ENCODE data around the gene SPTAN1.

SPTAN1 gene

DNA sequence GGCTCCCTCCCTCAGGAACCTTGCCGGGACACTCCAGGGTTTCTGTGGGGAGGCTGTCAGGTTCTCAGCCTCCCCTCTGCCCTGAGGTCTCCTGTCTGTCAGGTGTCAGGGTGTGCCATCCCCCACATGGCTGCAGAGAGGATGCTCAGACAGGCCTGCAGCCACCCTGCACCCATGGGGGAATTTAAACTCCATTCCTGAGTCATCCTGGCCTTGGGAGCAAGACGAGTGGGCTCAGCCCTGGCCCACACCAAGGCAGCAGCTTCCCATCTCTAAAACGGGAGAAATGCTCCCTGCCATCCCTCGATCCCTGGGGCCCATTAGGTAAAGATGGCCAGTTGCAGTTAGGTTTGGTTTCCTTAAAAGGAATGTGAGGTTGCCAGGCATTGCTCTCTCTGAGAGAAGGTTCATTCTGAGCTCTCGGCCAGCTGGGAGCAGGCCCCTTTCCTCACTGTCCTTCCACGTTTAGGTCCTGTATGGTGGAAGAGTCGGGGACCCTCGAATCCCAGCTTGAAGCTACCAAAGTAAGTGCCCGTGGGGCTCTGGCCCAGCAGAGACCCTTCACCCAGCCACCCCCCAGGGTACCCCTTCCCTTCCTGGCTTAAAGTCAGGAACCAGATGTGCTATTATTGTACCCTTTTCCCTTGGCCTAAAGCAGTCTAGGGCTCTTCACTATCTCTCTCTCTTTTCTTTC is 77.6 kb downstream of the SPTAN1 start:
- no peaks in the 10 kb centered on the region for H3K9me3 ChIP-seq (ENCODE audit: control insufficient read depth, low read length)
- H3K4me1 ChIP-seq (ENCODE audit: control insufficient read depth, insufficient read depth, low read length), result peaks cover 22% of the 10 kb centered on the region
- H3K4me3 ChIP-seq (ENCODE audit: low read length), result no peak overlapping the region
- no peaks in the 10 kb centered on the region for H3K27me3 ChIP-seq (ENCODE audit: control insufficient read depth, insufficient read depth, low read length)
- H3K36me3 ChIP-seq (ENCODE audit: control insufficient read depth, insufficient read depth, low read length), result peaks cover 28% of the 10 kb centered on the region
- no peak overlapping the region for H3K9ac ChIP-seq (ENCODE audit: low read length)

- no peaks in the 10 kb centered on the region for H3K9me3 ChIP-seq (ENCODE audit: control insufficient read depth, low read length)
- H3K27me3 ChIP-seq (ENCODE audit: control insufficient read depth, insufficient read depth, low read length), result no peaks in the 10 kb centered on the region
- peaks cover 25% of the 10 kb centered on the region for H3K36me3 ChIP-seq (ENCODE audit: control insufficient read depth, insufficient read depth, low read length)
- peaks cover 31% of the 10 kb centered on the region for H3K4me1 ChIP-seq (ENCODE audit: control insufficient read depth, insufficient read depth, low read length)
- H3K4me3 ChIP-seq (ENCODE audit: low read length), result no peak overlapping the region
- H3K9ac ChIP-seq (ENCODE audit: low read length), result no peak overlapping the region
These were observed 79.2 kb downstream of the SPTAN1 start for GRCh38 chr9:128631636-128632035.

DNA sequence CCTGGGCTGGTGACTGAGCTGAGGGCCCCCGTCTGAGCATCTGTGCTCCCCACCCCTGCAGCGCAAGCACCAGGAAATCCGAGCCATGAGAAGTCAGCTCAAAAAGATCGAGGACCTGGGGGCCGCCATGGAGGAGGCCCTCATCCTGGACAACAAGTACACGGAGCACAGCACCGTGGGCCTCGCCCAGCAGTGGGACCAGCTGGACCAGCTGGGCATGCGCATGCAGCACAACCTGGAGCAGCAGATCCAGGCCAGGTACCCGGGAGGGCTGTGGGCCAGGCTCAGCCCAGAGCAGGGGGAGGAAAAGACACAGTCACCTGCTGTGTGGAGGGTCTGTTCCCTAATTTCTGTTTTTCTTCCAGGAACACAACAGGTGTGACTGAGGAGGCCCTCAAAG is 79.7 kb downstream of the SPTAN1 start:
- H3K36me3 ChIP-seq (ENCODE audit: control insufficient read depth, insufficient read depth, low read length), result peaks cover 20% of the 10 kb centered on the region
- peaks cover 34% of the 10 kb centered on the region for H3K4me1 ChIP-seq (ENCODE audit: control insufficient read depth, insufficient read depth, low read length)
- no peaks in the 10 kb centered on the region for H3K9me3 ChIP-seq (ENCODE audit: control insufficient read depth, low read length)
- no peaks in the 10 kb centered on the region for H3K27me3 ChIP-seq (ENCODE audit: control insufficient read depth, insufficient read depth, low read length)
- H3K4me3 ChIP-seq (ENCODE audit: low read length), result no peak overlapping the region
- no peak overlapping the region for H3K9ac ChIP-seq (ENCODE audit: low read length)

DNA sequence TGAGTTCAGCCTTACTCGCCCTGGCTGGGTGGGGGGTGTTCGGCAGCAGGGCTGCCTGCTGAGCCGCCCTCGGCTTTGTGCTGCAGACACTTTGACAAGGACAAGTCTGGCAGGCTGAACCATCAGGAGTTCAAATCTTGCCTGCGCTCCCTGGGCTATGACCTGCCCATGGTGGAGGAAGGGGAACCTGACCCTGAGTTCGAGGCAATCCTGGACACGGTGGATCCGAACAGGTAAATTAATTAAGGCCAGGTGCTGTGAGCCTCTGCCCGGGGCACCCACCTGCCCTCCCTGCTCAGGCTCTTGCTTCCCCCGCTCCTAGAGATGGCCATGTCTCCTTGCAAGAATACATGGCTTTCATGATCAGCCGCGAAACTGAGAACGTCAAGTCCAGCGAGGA is 80.1 kb downstream of the SPTAN1 start:
- Histone ChIP-seq H3K4me1 (ENCODE audit: control insufficient read depth, insufficient read depth, low read length) (peaks cover 34% of the 10 kb centered on the region), H3K27me3 (ENCODE audit: control insufficient read depth, insufficient read depth, low read length) (no peaks in the 10 kb centered on the region), H3K36me3 (ENCODE audit: control insufficient read depth, insufficient read depth, low read length) (peaks cover 18% of the 10 kb centered on the region), H3K9ac (ENCODE audit: low read length) (no peak overlapping the region), H3K4me3 (ENCODE audit: low read length) (no peak overlapping the region), H3K9me3 (ENCODE audit: control insufficient read depth, low read length) (no peaks in the 10 kb centered on the region)

DNA sequence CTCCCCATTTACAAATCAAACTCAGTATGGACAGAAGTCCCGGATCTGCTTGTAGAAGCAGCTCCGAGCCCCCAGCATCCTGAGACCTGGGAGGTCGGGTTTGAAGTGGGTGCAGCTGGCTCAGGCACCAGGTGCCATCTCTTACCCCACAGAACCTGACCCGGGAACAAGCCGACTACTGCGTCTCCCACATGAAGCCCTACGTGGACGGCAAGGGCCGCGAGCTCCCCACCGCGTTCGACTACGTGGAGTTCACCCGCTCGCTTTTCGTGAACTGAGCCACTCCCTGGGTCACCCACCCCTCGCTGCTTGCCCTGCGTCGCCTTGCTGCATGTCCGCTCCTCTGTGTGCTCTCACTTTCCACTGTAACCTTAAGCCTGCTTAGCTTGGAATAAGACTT is 80.7 kb downstream of the SPTAN1 start:
- no peaks in the 10 kb centered on the region for H3K9me3 ChIP-seq (ENCODE audit: control insufficient read depth, low read length)
- H3K4me3 ChIP-seq (ENCODE audit: low read length), result no peak overlapping the region
- H3K9ac ChIP-seq (ENCODE audit: low read length), result no peak overlapping the region
- no peaks in the 10 kb centered on the region for H3K27me3 ChIP-seq (ENCODE audit: control insufficient read depth, insufficient read depth, low read length)
- peaks cover 34% of the 10 kb centered on the region for H3K4me1 ChIP-seq (ENCODE audit: control insufficient read depth, insufficient read depth, low read length)
- peaks cover 14% of the 10 kb centered on the region for H3K36me3 ChIP-seq (ENCODE audit: control insufficient read depth, insufficient read depth, low read length)

- no peak overlapping the region for H3K9ac ChIP-seq (ENCODE audit: low read length)
- no peaks in the 10 kb centered on the region for H3K27me3 ChIP-seq (ENCODE audit: control insufficient read depth, insufficient read depth, low read length)
- H3K36me3 ChIP-seq (ENCODE audit: control insufficient read depth, insufficient read depth, low read length), result peaks cover 14% of the 10 kb centered on the region
- no peaks in the 10 kb centered on the region for H3K9me3 ChIP-seq (ENCODE audit: control insufficient read depth, low read length)
- peaks cover 34% of the 10 kb centered on the region for H3K4me1 ChIP-seq (ENCODE audit: control insufficient read depth, insufficient read depth, low read length)
- no peak overlapping the region for H3K4me3 ChIP-seq (ENCODE audit: low read length)
These were observed 81.2 kb downstream of the SPTAN1 start for GRCh38 chr9:128633601-128634000.

GRCh38 chr9:128634111-128634510 is 81.7 kb downstream of the SPTAN1 start:
- no peaks in the 10 kb centered on the region for H3K9me3 ChIP-seq (ENCODE audit: control insufficient read depth, low read length)
- no peak overlapping the region for H3K9ac ChIP-seq (ENCODE audit: low read length)
- H3K27me3 ChIP-seq (ENCODE audit: control insufficient read depth, insufficient read depth, low read length), result no peaks in the 10 kb centered on the region
- H3K4me1 ChIP-seq (ENCODE audit: control insufficient read depth, insufficient read depth, low read length), result peaks cover 34% of the 10 kb centered on the region
- H3K4me3 ChIP-seq (ENCODE audit: low read length), result no peak overlapping the region
- H3K36me3 ChIP-seq (ENCODE audit: control insufficient read depth, insufficient read depth, low read length), result peaks cover 14% of the 10 kb centered on the region

- peaks cover 14% of the 10 kb centered on the region for H3K36me3 ChIP-seq (ENCODE audit: control insufficient read depth, insufficient read depth, low read length)
- H3K9me3 ChIP-seq (ENCODE audit: control insufficient read depth, low read length), result no peaks in the 10 kb centered on the region
- no peak overlapping the region for H3K4me3 ChIP-seq (ENCODE audit: low read length)
- no peaks in the 10 kb centered on the region for H3K27me3 ChIP-seq (ENCODE audit: control insufficient read depth, insufficient read depth, low read length)
- peaks cover 34% of the 10 kb centered on the region for H3K4me1 ChIP-seq (ENCODE audit: control insufficient read depth, insufficient read depth, low read length)
- peak overlapping the region; percentile 63 for H3K9ac ChIP-seq (ENCODE audit: low read length)
These were observed 82.4 kb downstream of the SPTAN1 start for GRCh38 chr9:128634651-128635262.

DNA sequence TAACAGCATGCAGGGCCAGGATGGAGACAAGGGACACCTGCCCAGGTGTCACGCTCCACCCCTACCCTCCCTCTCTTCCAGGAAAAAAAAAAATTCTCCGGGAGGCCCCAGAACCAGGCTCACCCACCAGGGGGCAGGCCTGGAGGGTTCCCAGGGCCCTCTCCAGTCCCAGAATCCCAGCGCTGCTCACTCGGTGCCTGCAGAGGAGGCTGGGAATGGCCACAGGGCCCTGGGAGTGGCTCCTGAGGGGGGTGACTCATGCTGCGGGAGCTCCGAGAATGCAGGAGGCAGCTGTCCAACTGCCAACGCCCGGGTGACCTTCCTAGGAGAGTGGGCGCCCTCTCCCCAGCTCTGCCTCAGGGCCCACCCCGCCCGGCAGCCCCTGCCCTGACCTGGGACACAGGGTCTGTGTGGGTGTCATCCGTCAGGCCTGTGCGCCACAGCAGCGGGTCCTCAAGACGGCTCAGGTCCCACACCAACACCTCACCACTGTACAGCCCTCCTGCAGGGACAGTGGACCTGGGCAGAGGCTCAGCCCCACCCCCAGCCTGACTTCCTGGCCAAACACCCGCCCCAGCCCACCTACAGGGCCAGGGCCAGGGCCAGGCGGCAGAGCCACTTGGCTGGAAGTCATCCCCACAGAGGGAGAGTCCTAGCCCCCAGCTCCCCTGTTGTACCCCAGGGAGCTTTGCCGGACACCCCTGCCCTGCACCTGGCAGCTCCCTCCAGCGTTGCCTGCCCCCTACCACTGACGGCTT is 83.1 kb downstream of the SPTAN1 start:
- H3K4me1 ChIP-seq (ENCODE audit: control insufficient read depth, insufficient read depth, low read length), result peaks cover 34% of the 10 kb centered on the region
- H3K4me3 ChIP-seq (ENCODE audit: low read length), result peak overlapping the region; percentile 9
- peak overlapping the region; percentile 63 for H3K9ac ChIP-seq (ENCODE audit: low read length)
- no peaks in the 10 kb centered on the region for H3K9me3 ChIP-seq (ENCODE audit: control insufficient read depth, low read length)
- no peaks in the 10 kb centered on the region for H3K27me3 ChIP-seq (ENCODE audit: control insufficient read depth, insufficient read depth, low read length)
- H3K36me3 ChIP-seq (ENCODE audit: control insufficient read depth, insufficient read depth, low read length), result peaks cover 14% of the 10 kb centered on the region

GRCh38 chr9:128636024-128636390 is 83.6 kb downstream of the SPTAN1 start:
- peak overlapping the region; percentile 9 for H3K4me3 ChIP-seq (ENCODE audit: low read length)
- H3K36me3 ChIP-seq (ENCODE audit: control insufficient read depth, insufficient read depth, low read length), result peaks cover 14% of the 10 kb centered on the region
- H3K27me3 ChIP-seq (ENCODE audit: control insufficient read depth, insufficient read depth, low read length), result no peaks in the 10 kb centered on the region
- peaks cover 34% of the 10 kb centered on the region for H3K4me1 ChIP-seq (ENCODE audit: control insufficient read depth, insufficient read depth, low read length)
- H3K9ac ChIP-seq (ENCODE audit: low read length), result peak overlapping the region; percentile 63
- H3K9me3 ChIP-seq (ENCODE audit: control insufficient read depth, low read length), result no peaks in the 10 kb centered on the region

DNA sequence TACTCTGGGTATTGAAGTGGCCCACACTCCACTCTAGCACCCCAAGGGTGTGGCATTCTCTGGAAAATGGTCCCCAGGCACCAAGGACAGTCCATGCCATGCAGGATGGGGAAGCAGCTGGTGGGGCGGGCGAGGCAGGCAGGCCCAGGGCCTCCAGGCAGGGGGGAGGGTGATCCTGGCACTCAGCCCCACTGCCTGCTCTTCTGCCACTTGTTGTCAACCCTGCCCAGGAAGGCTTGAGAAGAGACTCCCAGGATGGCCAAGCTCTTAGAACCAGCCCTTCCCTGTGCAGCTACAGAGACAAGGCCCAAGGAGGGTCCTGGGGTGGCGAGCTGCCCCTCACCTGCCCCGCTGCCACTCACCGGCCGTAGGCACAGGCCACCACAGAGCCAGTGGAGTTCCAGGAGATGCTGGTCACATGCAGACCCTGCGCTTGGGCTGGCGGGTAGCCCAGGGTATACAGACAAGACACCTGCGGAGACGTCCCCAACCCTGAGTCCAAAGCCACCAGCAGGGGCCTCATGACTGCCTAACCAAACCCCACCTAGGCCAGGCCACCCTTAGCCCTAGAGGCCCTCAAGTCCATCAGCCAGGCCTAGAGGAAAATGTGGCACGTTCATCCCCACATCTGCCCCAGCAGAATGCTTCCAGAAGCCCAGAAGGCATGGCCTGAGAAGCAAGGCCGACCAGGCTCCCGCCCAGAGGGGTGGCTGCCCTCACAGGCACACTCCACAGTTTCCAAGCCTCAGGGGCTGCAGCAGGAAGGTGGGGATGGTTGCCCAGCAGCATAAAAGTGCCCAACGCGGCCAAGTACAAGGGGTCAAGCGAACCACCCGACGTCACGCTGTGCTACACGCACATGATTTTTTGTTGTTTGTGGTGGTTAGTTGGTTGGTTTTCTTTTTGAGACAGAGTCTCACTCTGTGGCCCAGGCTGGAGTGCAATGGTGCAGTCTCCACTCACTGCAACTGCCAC is 84.5 kb downstream of the SPTAN1 start:
- no peaks in the 10 kb centered on the region for H3K9me3 ChIP-seq (ENCODE audit: control insufficient read depth, low read length)
- H3K9ac ChIP-seq (ENCODE audit: low read length), result peak overlapping the region; percentile 63
- H3K36me3 ChIP-seq (ENCODE audit: control insufficient read depth, insufficient read depth, low read length), result peaks cover 14% of the 10 kb centered on the region
- peaks cover 34% of the 10 kb centered on the region for H3K4me1 ChIP-seq (ENCODE audit: control insufficient read depth, insufficient read depth, low read length)
- no peaks in the 10 kb centered on the region for H3K27me3 ChIP-seq (ENCODE audit: control insufficient read depth, insufficient read depth, low read length)
- no peak overlapping the region for H3K4me3 ChIP-seq (ENCODE audit: low read length)
